ENCODE results near the gene ZDHHC7.
A peak's percentile ranks its signal among the peaks of the same experiment; 100 is the strongest.

ZDHHC7 gene

GRCh38 chr16:85029408-85029784 lies 18.1 kb upstream of the ZDHHC7 start:
- peak overlapping the region; percentile 96 for H3K4me2 ChIP-seq

DNA sequence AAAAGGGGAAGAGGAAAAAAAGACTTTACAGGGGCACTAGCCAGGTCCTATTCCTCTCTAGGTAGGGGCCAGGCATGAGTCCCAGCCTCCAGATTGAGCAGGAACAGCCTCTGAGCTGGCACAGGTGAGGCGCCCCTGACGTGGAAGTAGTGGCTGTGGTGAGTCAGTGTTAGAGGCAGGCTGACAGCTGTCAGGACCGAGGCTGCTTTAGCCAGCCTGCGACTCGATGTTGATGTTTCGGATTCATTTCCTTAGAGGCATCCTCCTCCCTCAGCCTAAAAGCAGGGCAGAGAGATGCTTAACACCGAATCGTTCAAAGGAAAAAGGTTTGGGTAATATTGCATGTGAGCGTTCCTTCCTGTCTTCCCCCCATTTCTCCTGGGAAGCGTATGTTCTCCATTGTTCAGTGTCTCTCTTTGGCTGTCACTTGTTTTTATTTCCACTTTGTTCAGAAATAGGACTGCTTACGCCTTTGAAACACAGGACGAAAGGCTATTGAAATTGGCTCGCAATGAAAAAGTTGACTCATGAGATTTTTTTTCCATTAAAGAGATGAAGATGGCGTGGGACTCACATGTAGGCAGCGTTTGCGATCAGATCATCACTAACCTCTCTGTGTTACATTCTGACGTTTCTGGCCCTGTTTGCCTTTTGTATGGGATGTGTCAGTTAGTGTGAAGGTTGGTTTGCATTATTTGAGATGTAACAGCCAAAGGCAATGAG lies 17.5 kb upstream of the ZDHHC7 start:
- Histone ChIP-seq H3K36me3 (ENCODE audit: insufficient read depth) (no peaks in the 10 kb centered on the region), H4K20me1 (ENCODE audit: insufficient read depth) (no peaks in the 10 kb centered on the region), H3K9ac (peak overlapping the region; percentile 41; the same call in 1 of the 2 replicates), H3K79me2 (ENCODE audit: insufficient read depth, low read depth) (no peaks in the 10 kb centered on the region), H3K4me3 (IDR thresholded peaks at IDR 0.05; ENCODE audit: insufficient read depth, low read depth, low read length) (no peak overlapping the region), H3K4me1 (ENCODE audit: low read depth, poor library complexity, severe bottlenecking) (peaks cover 43% of the 10 kb centered on the region), H3K27ac (peak overlapping the region; percentile 34; the same call in 1 of the 2 replicates), H2AFZ (ENCODE audit: low read depth) (peak overlapping the region; percentile 64; the same call in 1 of the 2 replicates), H3K4me2 (peak overlapping the region; percentile 96), H3K27me3 (ENCODE audit: insufficient read depth, low read depth) (no peaks in the 10 kb centered on the region)
- no peak for TF ChIP-seq CTCF (conservative IDR thresholded peaks at IDR 0.05; ENCODE audit: low read depth, low read length)

More at GRCh38 chr16:85029408-85029784, 18.1 kb upstream of the ZDHHC7 start:
- H4K20me1 ChIP-seq (ENCODE audit: insufficient read depth), result no peaks in the 10 kb centered on the region
- peak overlapping the region; percentile 49; the same call in 1 of the 2 replicates for H2AFZ ChIP-seq (ENCODE audit: low read depth)
- H3K79me2 ChIP-seq (ENCODE audit: insufficient read depth, low read depth), result no peaks in the 10 kb centered on the region
- H3K4me1 ChIP-seq (ENCODE audit: low read depth, poor library complexity, severe bottlenecking), result peaks cover 43% of the 10 kb centered on the region
- H3K36me3 ChIP-seq (ENCODE audit: insufficient read depth), result no peaks in the 10 kb centered on the region
- H3K4me3 ChIP-seq (IDR thresholded peaks at IDR 0.05; ENCODE audit: insufficient read depth, low read depth, low read length), result no peak overlapping the region
- H3K27me3 ChIP-seq (ENCODE audit: insufficient read depth, low read depth), result no peaks in the 10 kb centered on the region
- H3K9ac ChIP-seq, result peak overlapping the region; percentile 32; the same call in 1 of the 2 replicates
- peak overlapping the region; percentile 34; the same call in 1 of the 2 replicates for H3K27ac ChIP-seq
- no peak for TF ChIP-seq CTCF (conservative IDR thresholded peaks at IDR 0.05; ENCODE audit: low read depth, low read length)

GRCh38 chr16:85027958-85028684 lies 16.8 kb upstream of the ZDHHC7 start:
- H3K9ac ChIP-seq, result peak overlapping the region; percentile 41; the same call in 1 of the 2 replicates
- H3K27ac ChIP-seq, result peak overlapping the region; percentile 34; the same call in 1 of the 2 replicates
- no peaks in the 10 kb centered on the region for H3K36me3 ChIP-seq (ENCODE audit: insufficient read depth)
- H3K4me1 ChIP-seq (ENCODE audit: low read depth, poor library complexity, severe bottlenecking), result peaks cover 43% of the 10 kb centered on the region
- no peaks in the 10 kb centered on the region for H3K27me3 ChIP-seq (ENCODE audit: insufficient read depth, low read depth)
- peak overlapping the region; percentile 64 for H2AFZ ChIP-seq (ENCODE audit: low read depth)
- H4K20me1 ChIP-seq (ENCODE audit: insufficient read depth), result no peaks in the 10 kb centered on the region
- peak overlapping the region; percentile 96 for H3K4me2 ChIP-seq
- 0 out of 2 replicates have a peak, but pooled peaks have one; percentile 13 for TF ChIP-seq CTCF (conservative IDR thresholded peaks at IDR 0.05; ENCODE audit: low read depth, low read length)
- H3K79me2 ChIP-seq (ENCODE audit: insufficient read depth, low read depth), result no peaks in the 10 kb centered on the region
- H3K4me3 ChIP-seq (IDR thresholded peaks at IDR 0.05; ENCODE audit: insufficient read depth, low read depth, low read length), result no peak overlapping the region

DNA sequence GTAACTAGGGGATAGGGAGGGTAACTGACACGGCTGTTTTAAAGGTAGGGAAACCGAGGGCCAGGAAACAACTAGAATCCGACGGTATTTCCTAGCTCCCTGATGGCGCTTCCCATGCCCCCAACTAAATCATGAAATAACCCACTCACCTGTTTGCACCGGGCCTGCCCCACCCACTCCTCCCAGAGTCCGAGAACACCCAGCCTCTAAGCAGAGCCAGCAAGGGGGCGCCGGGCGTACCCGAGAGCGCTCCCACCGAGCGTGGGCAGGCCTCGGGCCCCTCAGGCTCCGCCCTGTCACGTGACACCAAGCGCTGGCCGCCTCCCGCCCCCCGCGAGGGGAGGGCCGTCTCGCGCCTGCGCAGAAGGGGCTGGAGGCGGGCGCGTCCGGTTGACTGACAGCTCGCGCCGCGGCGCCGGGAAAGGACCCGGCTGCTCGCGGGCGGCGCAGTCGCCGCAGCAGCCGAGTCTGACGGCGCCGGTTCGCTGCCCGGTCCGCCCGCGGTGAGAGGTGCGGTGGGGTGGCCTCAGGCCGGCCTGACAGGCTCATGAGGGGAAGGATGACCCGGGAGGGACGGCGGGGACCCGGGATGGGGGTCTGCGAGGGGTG lies 16.1 kb upstream of the ZDHHC7 start, which contains the start of gene KIAA0513:
Gene KIAA0513 (plus strand): TSS at position 447 of the 609 bp plus-strand sequence. CDS start 39,277 bp downstream, outside the sequence.
- no peaks in the 10 kb centered on the region for H3K27me3 ChIP-seq (ENCODE audit: insufficient read depth, low read depth)
- no peaks in the 10 kb centered on the region for H3K36me3 ChIP-seq (ENCODE audit: insufficient read depth)
- H3K4me1 ChIP-seq (ENCODE audit: low read depth, poor library complexity, severe bottlenecking), result peaks cover 43% of the 10 kb centered on the region
- no peaks in the 10 kb centered on the region for H4K20me1 ChIP-seq (ENCODE audit: insufficient read depth)
- peak within 1 kb of the TSS; percentile 96 for H3K4me2 ChIP-seq
- peak within 1 kb of the TSS; percentile 64 for H2AFZ ChIP-seq (ENCODE audit: low read depth)
- no peak within 1 kb of the TSS for H3K4me3 ChIP-seq (IDR thresholded peaks at IDR 0.05; ENCODE audit: insufficient read depth, low read depth, low read length)
- peak within 1 kb of the TSS; percentile 41; the same call in 1 of the 2 replicates for H3K9ac ChIP-seq
- H3K27ac ChIP-seq, result peak within 1 kb of the TSS; percentile 34; the same call in 1 of the 2 replicates
- H3K79me2 ChIP-seq (ENCODE audit: insufficient read depth, low read depth), result no peaks in the 10 kb centered on the region
- TF ChIP-seq CTCF (conservative IDR thresholded peaks at IDR 0.05; ENCODE audit: low read depth, low read length), result no peak

Measured in KMS-11 (cell line).